GM12878 (cell line): ENCODE data around the gene MOK. TPM values are rescaled to one million over a fixed set of nuclear protein-coding genes. Genes with fewer than 3 reads are reported as not detected.

Source experiments
- ATAC-seq: fragments of 200-7000 bp; cut with Tn5 transposase; 3 replicates; pipeline ENCODE4 v1.9.1; 2020; ENCODE audit warnings: mild to moderate bottlenecking, moderate library complexity
- BruUV-seq: library from RNA; stranded (reverse); fragments of 400-500 nt; replicated peaks from 2 replicates; lab custom pipeline; 2021; lab: Mats Ljungman, UMichigan
- CTCF ChIA-PET: fragments of 300-600 bp; sonication (Branson Sonifier 250); formaldehyde crosslinking; extraction: SDS; loops from one replicate; lab custom pipeline; 2021; ENCODE audit warnings: inconsistent platforms; lab: Yijun Ruan, JAX
- POLR2A ChIA-PET: fragments of 350-600 bp; formaldehyde crosslinking; extraction: SDS; loops from one replicate; lab custom pipeline; 2021; ENCODE audit warnings: inconsistent platforms; lab: Charles Lee
- RAD21 ChIA-PET: fragments of 300-600 bp; sonication (Branson Sonifier 250); formaldehyde crosslinking; loops from one replicate; lab custom pipeline; 2023; ENCODE audit warnings: antibody characterized with exemption; ENCODE audit not compliant: unreplicated experiment; lab: Charles Lee
- SMC1A ChIA-PET: fragments of 300-600 bp; sonication (Branson Sonifier 250); formaldehyde crosslinking; loops from one replicate; lab custom pipeline; 2023; ENCODE audit not compliant: unreplicated experiment, uncharacterized antibody; lab: Charles Lee
- DNase-seq: peaks from one replicate; pipeline ENCODE4 v3.0.0-alpha.2; 2011; ENCODE audit warnings: low read depth, low spot score
- FAIRE-seq: peaks from 3 replicates; lab custom pipeline; 2011; peaks lifted over from hg19 to GRCh38; lab: Jason Lieb, UNC
- H2AFZ ChIP-seq: 2 replicates; pipeline ENCODE4 v1.6.0; 2011; ENCODE audit warnings: low read depth, low read length, control low read depth; ENCODE audit not compliant: control insufficient read depth
- H3K27ac ChIP-seq: 2 replicates; pipeline ENCODE4 v1.5.1; 2011; ENCODE audit warnings: control low read depth; ENCODE audit not compliant: control insufficient read depth, insufficient read depth
- H3K27me3 ChIP-seq, 2 experiments: replicated peaks in 1 of 2; 2 replicates each; pipeline versions ENCODE4 v1.6.0 to v1.6.1; 2011; ENCODE audit warnings: low read length in 1 of 2; ENCODE audit not compliant: control insufficient read depth in 2 of 2, insufficient read depth in 2 of 2
- H3K36me3 ChIP-seq, 2 experiments: 2 replicates each; pipeline ENCODE4 v1.5.1; 2011; ENCODE audit warnings: low read length in 1 of 2; ENCODE audit not compliant: control insufficient read depth in 2 of 2, insufficient read depth in 2 of 2
- H3K4me1 ChIP-seq: 2 replicates; pipeline ENCODE4 v1.6.1; 2011; ENCODE audit warnings: mild to moderate bottlenecking, low read length, moderate library complexity, mixed read lengths; ENCODE audit not compliant: control insufficient read depth, insufficient read depth
- H3K4me2 ChIP-seq: 2 replicates; pipeline ENCODE4 v1.6.0; 2011; ENCODE audit warnings: control low read depth; ENCODE audit not compliant: control insufficient read depth, insufficient read depth
- H3K4me3 ChIP-seq: fragments of 200-600 bp; sonication (generic); 2 replicates; pipeline ENCODE4 v1.5.1; 2016
- H3K79me2 ChIP-seq: 2 replicates; pipeline ENCODE4 v1.6.0; 2011; ENCODE audit warnings: low read length; ENCODE audit not compliant: control insufficient read depth, insufficient read depth
- H3K9ac ChIP-seq: 2 replicates; pipeline ENCODE4 v1.8.0; 2011; ENCODE audit warnings: low read length, control low read depth, mixed read lengths; ENCODE audit not compliant: control insufficient read depth, insufficient read depth
- H3K9me3 ChIP-seq: replicated peaks from 3 replicates; pipeline ENCODE4 v1.5.1; 2011; ENCODE audit warnings: mild to moderate bottlenecking, low read length; ENCODE audit not compliant: control insufficient read depth, insufficient read depth
- H4K20me1 ChIP-seq: 2 replicates; pipeline ENCODE4 v1.6.0; 2011; ENCODE audit not compliant: control insufficient read depth, insufficient read depth
- BHLHE40 ChIP-seq, 2 experiments: fragments of 450-650 bp in 1 of 2; IDR thresholded peaks; 2 replicates each; pipeline ENCODE4 v1.6.1; 2011 to 2017; ENCODE audit warnings: low read depth in 2 of 2, borderline replicate concordance in 1 of 2, improper control_type of control experiment in 1 of 2, low read length in 1 of 2, mild to moderate bottlenecking in 1 of 2
- HDGF ChIP-seq: fragments of 450-650 bp; IDR thresholded peaks from 2 replicates; pipeline ENCODE4 v1.6.1; 2016; ENCODE audit warnings: antibody characterized with exemption
- NFXL1 ChIP-seq: fragments of 450-650 bp; IDR thresholded peaks from 2 replicates; pipeline ENCODE4 v1.6.1; 2017; ENCODE audit warnings: antibody characterized with exemption, mild to moderate bottlenecking, borderline replicate concordance
- RAD21 ChIP-seq: IDR thresholded peaks from 2 replicates; pipeline ENCODE4 v1.6.1; 2011; ENCODE audit warnings: mild to moderate bottlenecking, low read depth, low read length, moderate library complexity; ENCODE audit not compliant: insufficient read depth
- SMC3 ChIP-seq: IDR thresholded peaks from 2 replicates; pipeline ENCODE4 v1.6.1; 2011; ENCODE audit warnings: low read length, improper control_type of control experiment, borderline replicate concordance
- SREBF2 ChIP-seq: IDR thresholded peaks from 2 replicates; pipeline ENCODE4 v1.6.1; 2012; ENCODE audit warnings: mild to moderate bottlenecking, low read length
- STAT1 ChIP-seq: fragments of 450-650 bp; conservative IDR thresholded peaks from 2 replicates; pipeline ENCODE4 v1.6.1; 2014; ENCODE audit warnings: antibody characterized with exemption, mild to moderate bottlenecking
- SUPT20H ChIP-seq: IDR thresholded peaks from 2 replicates; pipeline ENCODE4 v1.6.1; 2011; ENCODE audit warnings: low read depth, mild to moderate bottlenecking, low read length, moderate library complexity, borderline replicate concordance; ENCODE audit not compliant: control insufficient read depth
- YY1 ChIP-seq: IDR thresholded peaks from 2 replicates; pipeline ENCODE4 v1.6.1; 2011; ENCODE audit warnings: low read depth, mild to moderate bottlenecking, low read length
- ZNF24 ChIP-seq: fragments of 450-650 bp; IDR thresholded peaks from 2 replicates; pipeline ENCODE4 v1.6.1; 2017; ENCODE audit warnings: antibody characterized with exemption, mild to moderate bottlenecking
- WGBS: methylation state at CpG from one replicate; pipeline ENCODE4 v1.1.6; 2016; ENCODE audit warnings: low lambda C conversion rate; ENCODE audit not compliant: insufficient replicate concordance, insufficient coverage; ENCODE audit errors: missing lambda C conversion rate; 5-methylcytosine and 5-hydroxymethylcytosine counted together
- in situ Hi-C: fragments of 300-500 bp; cut with MboI; formaldehyde crosslinking; loops from 9 replicates; pipeline ENCODE4 v1.14.3; 2018; ENCODE audit warnings: mixed read lengths
- intact Hi-C: fragments of 100-400 bp; cut with micrococcal nuclease; formaldehyde crosslinking; loops from one replicate; pipeline ENCODE4 v1.14.2; 2022; ENCODE audit not compliant: unreplicated experiment
- polyA plus RNA-seq, 11 experiments: library from polyadenylated mRNA; depleted of rRNA in 4 of 11; unstranded in 6 of 11; stranded (reverse) in 5 of 11; fragments of >200 nt; fragmentation: Nextera tagmentation in 4 of 11; fragmentation: Illumina TruSeq in 1 of 11; extraction: Ambion mirVana in 4 of 11; extraction: Trizol in 1 of 11; gene quantifications; 1 replicate in 1 of 11; 2 replicates in 10 of 11; pipeline versions ENCODE4 v1.2.1 to v1.2.3, GENCODE V29; 2011 to 2016; ENCODE audit warnings: inconsistent platforms in 2 of 11, missing spikeins in 2 of 11, low read depth in 1 of 11
- total RNA-seq, 4 experiments: library from RNA; depleted of rRNA in 3 of 4; stranded (reverse); fragments of >200 nt in 3 of 4; fragmentation: Illumina TruSeq in 1 of 4; extraction: Trizol in 1 of 4; gene quantifications; 2 replicates each; pipeline versions ENCODE4 v1.2.1 to v1.2.3, GENCODE V29; 2013 to 2021
- TF ChIP-seq, protein P1 (sequence below): fragments of 450-650 bp; IDR thresholded peaks from 2 replicates; pipeline ENCODE4 v1.6.1; 2017; ENCODE audit warnings: mild to moderate bottlenecking
- TF ChIP-seq, protein P2 (sequence below): fragments of 450-650 bp; IDR thresholded peaks from 2 replicates; pipeline ENCODE4 v1.6.1; 2017; ENCODE audit warnings: mild to moderate bottlenecking, moderate library complexity
- TF ChIP-seq, protein P3 (sequence below): IDR thresholded peaks from 2 replicates; pipeline ENCODE4 v1.6.1; 2011; ENCODE audit warnings: low read depth, low read length, improper control_type of control experiment, borderline replicate concordance
- TF ChIP-seq, protein P4 (sequence below), 3 experiments: IDR thresholded peaks in 2 of 3; conservative IDR thresholded peaks in 1 of 3; 2 replicates each; pipeline ENCODE4 v1.5.1; 2011; ENCODE audit warnings: low read depth in 3 of 3, low read length in 3 of 3, mild to moderate bottlenecking in 3 of 3, control low read depth in 2 of 3, moderate library complexity in 2 of 3, inconsistent platforms in 1 of 3, mixed read lengths in 1 of 3; ENCODE audit not compliant: control insufficient read depth in 2 of 3, insufficient read depth in 1 of 3; ENCODE audit errors: extremely low read depth in 1 of 3

MOK gene
- total and polyA plus RNA-seq, 10 of the 15 experiments (the other 5 are each of a cell fraction or from before 2014, with no cell fraction given): 0.10 to 3.0 (median 1.4) TPM

DNA sequence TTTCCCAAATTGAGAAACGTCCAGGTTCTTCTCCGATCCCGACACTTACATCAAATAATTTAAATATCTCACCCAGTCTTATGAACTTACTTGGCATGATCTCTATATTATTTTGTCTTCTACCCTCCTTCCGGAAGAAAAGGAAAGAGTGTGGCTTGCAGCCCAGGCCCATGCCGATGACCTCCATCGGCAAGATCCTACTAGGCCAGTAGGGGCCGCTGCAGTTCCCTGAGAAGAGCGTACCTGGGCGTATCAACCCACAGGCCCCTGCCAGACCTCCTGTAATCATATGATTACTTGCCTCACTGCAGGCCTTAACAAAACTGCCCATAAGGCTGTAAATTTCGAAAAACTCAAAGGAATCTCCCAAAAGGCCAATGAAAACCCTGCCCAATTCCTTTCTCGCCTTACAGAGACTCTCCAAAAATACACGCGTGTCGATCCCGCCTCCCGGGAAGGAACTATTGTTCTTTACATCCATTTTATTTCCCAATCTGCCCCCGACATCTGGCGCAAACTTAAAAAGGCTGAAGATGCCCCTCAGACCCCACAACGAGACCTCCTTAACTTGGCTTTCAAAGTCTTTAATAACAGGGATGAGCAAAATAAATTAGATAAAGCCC, 69.6 kb downstream of the MOK start:
- Histone ChIP-seq H2AFZ (no peak overlapping the region; the same call in 1 of the 2 replicates), H3K4me1 (no peaks in the 10 kb centered on the region), H3K36me3 (no peaks in the 10 kb centered on the region), H3K27me3 (no peaks in the 10 kb centered on the region; a peak in 1 of 4 replicates), H3K27ac (no peak overlapping the region), H4K20me1 (no peaks in the 10 kb centered on the region), H3K79me2 (no peaks in the 10 kb centered on the region), H3K4me3 (no peak overlapping the region), H3K9ac (no peak overlapping the region), H3K9me3 (no peaks in the 10 kb centered on the region), H3K4me2 (no peak overlapping the region)
- RAD21 ChIA-PET: no interaction called here
- WGBS: 36% methylated on average over 19 of the region's 19 CpGs
- ATAC-seq (peak; percentile 99), DNase-seq (no peak), FAIRE-seq (peak; percentile 73)
- POLR2A ChIA-PET: no interaction called here
- in situ Hi-C loops: loop anchor here (5.0 kb wide), 1 partner anchor 77 kb away; no protein-coding TSS in a partner anchor
- intact Hi-C loops: loop anchor here (1.0 kb wide), 1 partner anchor 79 kb away; no protein-coding TSS in a partner anchor
- BruUV-seq: no TSS peak
- CTCF ChIA-PET: interaction anchor here (0.8 to 0.9 kb wide), 2 partner anchors 30 to 80 kb away, joined by 3 read pairs; no protein-coding TSS in a partner anchor
- TF ChIP-seq, protein P1, sequence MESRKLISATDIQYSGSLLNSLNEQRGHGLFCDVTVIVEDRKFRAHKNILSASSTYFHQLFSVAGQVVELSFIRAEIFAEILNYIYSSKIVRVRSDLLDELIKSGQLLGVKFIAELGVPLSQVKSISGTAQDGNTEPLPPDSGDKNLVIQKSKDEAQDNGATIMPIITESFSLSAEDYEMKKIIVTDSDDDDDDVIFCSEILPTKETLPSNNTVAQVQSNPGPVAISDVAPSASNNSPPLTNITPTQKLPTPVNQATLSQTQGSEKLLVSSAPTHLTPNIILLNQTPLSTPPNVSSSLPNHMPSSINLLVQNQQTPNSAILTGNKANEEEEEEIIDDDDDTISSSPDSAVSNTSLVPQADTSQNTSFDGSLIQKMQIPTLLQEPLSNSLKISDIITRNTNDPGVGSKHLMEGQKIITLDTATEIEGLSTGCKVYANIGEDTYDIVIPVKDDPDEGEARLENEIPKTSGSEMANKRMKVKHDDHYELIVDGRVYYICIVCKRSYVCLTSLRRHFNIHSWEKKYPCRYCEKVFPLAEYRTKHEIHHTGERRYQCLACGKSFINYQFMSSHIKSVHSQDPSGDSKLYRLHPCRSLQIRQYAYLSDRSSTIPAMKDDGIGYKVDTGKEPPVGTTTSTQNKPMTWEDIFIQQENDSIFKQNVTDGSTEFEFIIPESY: no peak
- no peak for TF ChIP-seq HDGF
- no peak for TF ChIP-seq ZNF24
- TF ChIP-seq BHLHE40 (IDR thresholded peaks at IDR 0.05; ENCODE audit: borderline replicate concordance in 1 of 2, low read depth in 2 of 2, low read length in 1 of 2): 0 out of 4 replicates have a peak, but pooled peaks of 1 of the 2 experiments have one; percentile 18
- TF ChIP-seq YY1: peak; percentile 57; the same call in 1 of the 2 replicates
- no peak for TF ChIP-seq SREBF2
- TF ChIP-seq SMC3: peak; percentile 65
- TF ChIP-seq, protein P2, sequence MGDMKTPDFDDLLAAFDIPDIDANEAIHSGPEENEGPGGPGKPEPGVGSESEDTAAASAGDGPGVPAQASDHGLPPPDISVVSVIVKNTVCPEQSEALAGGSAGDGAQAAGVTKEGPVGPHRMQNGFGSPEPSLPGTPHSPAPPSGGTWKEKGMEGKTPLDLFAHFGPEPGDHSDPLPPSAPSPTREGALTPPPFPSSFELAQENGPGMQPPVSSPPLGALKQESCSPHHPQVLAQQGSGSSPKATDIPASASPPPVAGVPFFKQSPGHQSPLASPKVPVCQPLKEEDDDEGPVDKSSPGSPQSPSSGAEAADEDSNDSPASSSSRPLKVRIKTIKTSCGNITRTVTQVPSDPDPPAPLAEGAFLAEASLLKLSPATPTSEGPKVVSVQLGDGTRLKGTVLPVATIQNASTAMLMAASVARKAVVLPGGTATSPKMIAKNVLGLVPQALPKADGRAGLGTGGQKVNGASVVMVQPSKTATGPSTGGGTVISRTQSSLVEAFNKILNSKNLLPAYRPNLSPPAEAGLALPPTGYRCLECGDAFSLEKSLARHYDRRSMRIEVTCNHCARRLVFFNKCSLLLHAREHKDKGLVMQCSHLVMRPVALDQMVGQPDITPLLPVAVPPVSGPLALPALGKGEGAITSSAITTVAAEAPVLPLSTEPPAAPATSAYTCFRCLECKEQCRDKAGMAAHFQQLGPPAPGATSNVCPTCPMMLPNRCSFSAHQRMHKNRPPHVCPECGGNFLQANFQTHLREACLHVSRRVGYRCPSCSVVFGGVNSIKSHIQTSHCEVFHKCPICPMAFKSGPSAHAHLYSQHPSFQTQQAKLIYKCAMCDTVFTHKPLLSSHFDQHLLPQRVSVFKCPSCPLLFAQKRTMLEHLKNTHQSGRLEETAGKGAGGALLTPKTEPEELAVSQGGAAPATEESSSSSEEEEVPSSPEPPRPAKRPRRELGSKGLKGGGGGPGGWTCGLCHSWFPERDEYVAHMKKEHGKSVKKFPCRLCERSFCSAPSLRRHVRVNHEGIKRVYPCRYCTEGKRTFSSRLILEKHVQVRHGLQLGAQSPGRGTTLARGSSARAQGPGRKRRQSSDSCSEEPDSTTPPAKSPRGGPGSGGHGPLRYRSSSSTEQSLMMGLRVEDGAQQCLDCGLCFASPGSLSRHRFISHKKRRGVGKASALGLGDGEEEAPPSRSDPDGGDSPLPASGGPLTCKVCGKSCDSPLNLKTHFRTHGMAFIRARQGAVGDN: no peak
- TF ChIP-seq SUPT20H: no peak
- no peak for TF ChIP-seq NFXL1
- peak; percentile 73 for TF ChIP-seq RAD21
- TF ChIP-seq, protein P3, sequence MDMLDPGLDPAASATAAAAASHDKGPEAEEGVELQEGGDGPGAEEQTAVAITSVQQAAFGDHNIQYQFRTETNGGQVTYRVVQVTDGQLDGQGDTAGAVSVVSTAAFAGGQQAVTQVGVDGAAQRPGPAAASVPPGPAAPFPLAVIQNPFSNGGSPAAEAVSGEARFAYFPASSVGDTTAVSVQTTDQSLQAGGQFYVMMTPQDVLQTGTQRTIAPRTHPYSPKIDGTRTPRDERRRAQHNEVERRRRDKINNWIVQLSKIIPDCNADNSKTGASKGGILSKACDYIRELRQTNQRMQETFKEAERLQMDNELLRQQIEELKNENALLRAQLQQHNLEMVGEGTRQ: no peak
- TF ChIP-seq, protein P4, sequence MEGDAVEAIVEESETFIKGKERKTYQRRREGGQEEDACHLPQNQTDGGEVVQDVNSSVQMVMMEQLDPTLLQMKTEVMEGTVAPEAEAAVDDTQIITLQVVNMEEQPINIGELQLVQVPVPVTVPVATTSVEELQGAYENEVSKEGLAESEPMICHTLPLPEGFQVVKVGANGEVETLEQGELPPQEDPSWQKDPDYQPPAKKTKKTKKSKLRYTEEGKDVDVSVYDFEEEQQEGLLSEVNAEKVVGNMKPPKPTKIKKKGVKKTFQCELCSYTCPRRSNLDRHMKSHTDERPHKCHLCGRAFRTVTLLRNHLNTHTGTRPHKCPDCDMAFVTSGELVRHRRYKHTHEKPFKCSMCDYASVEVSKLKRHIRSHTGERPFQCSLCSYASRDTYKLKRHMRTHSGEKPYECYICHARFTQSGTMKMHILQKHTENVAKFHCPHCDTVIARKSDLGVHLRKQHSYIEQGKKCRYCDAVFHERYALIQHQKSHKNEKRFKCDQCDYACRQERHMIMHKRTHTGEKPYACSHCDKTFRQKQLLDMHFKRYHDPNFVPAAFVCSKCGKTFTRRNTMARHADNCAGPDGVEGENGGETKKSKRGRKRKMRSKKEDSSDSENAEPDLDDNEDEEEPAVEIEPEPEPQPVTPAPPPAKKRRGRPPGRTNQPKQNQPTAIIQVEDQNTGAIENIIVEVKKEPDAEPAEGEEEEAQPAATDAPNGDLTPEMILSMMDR (IDR thresholded peaks at IDR 0.05 in 2 of 3, conservative IDR thresholded peaks at IDR 0.05 in 1 of 3; ENCODE audit: control insufficient read depth in 2 of 3, extremely low read depth in 1 of 3, insufficient read depth in 1 of 3, low read depth in 3 of 3, low read length in 3 of 3): peak; percentile 71 to 90 (median 79)
- no peak for TF ChIP-seq STAT1
- SMC1A ChIA-PET: no interaction called here
